Hepatocyte (in vitro differentiated cells): ENCODE measurements around the gene RCHY1. TPM values are rescaled to one million over a fixed set of nuclear protein-coding genes. Genes with fewer than 3 reads are reported as not detected.

Source experiments
- DNase-seq: peaks from one replicate; pipeline ENCODE4 v3.0.0-alpha.2; 2016; ENCODE audit warnings: low spot score
- H2AFZ ChIP-seq: fragments of 200-600 bp; sonication (generic); 2 replicates; pipeline ENCODE4 v1.6.0; 2016; ENCODE audit warnings: antibody characterized with exemption, mild to moderate bottlenecking
- H3K27ac ChIP-seq: fragments of 200-600 bp; sonication (generic); 2 replicates; pipeline ENCODE4 v1.5.1; 2016; ENCODE audit warnings: mild to moderate bottlenecking
- H3K27me3 ChIP-seq: fragments of 200-600 bp; sonication (generic); 2 replicates; pipeline ENCODE4 v1.6.1; 2016
- H3K36me3 ChIP-seq: fragments of 200-600 bp; sonication (generic); replicated peaks from 2 replicates; pipeline ENCODE4 v1.5.1; 2016; ENCODE audit warnings: low read depth; ENCODE audit not compliant: insufficient read depth
- H3K4me1 ChIP-seq: fragments of 200-600 bp; sonication (generic); 2 replicates; pipeline ENCODE4 v1.5.1; 2016; ENCODE audit warnings: mild to moderate bottlenecking, moderate library complexity; ENCODE audit not compliant: insufficient read depth
- H3K4me2 ChIP-seq: fragments of 200-600 bp; sonication (generic); 2 replicates; pipeline ENCODE4 v1.6.0; 2016
- H3K4me3 ChIP-seq: fragments of 200-600 bp; sonication (generic); 2 replicates; pipeline ENCODE4 v1.5.1; 2016; ENCODE audit warnings: mild to moderate bottlenecking
- H3K79me2 ChIP-seq: fragments of 200-600 bp; sonication (generic); 2 replicates; pipeline ENCODE4 v1.6.0; 2017; ENCODE audit warnings: mild to moderate bottlenecking
- H3K9me2 ChIP-seq: fragments of 200-600 bp; sonication (generic); replicated peaks from 2 replicates; pipeline ENCODE4 v1.6.0; 2017; ENCODE audit warnings: mild to moderate bottlenecking; ENCODE audit not compliant: insufficient read depth
- H3K9me3 ChIP-seq: fragments of 200-600 bp; sonication (generic); 2 replicates; pipeline ENCODE4 v1.5.1; 2016; ENCODE audit warnings: low read depth, mild to moderate bottlenecking
- H4K20me1 ChIP-seq: fragments of 200-600 bp; sonication (generic); 2 replicates; pipeline ENCODE4 v1.6.0; 2016; ENCODE audit warnings: mild to moderate bottlenecking; ENCODE audit not compliant: insufficient read depth, poor library complexity, severe bottlenecking
- EZH2 ChIP-seq: fragments of 200-600 bp; sonication (generic); IDR thresholded peaks from 2 replicates; pipeline ENCODE4 v1.6.1; 2016; ENCODE audit warnings: antibody characterized with exemption, mild to moderate bottlenecking, borderline replicate concordance
- EZH2phosphoT487 ChIP-seq: fragments of 200-600 bp; sonication (generic); IDR thresholded peaks from one replicate; pipeline ENCODE4 v1.6.1; 2018; ENCODE audit warnings: antibody characterized with exemption, mild to moderate bottlenecking, low read depth, moderate library complexity; ENCODE audit not compliant: unreplicated experiment, severe bottlenecking
- WGBS: methylation state at CpG from one replicate; pipeline ENCODE4 v1.1.6; 2016; ENCODE audit warnings: low lambda C conversion rate; ENCODE audit errors: missing lambda C conversion rate; 5-methylcytosine and 5-hydroxymethylcytosine counted together
- polyA plus RNA-seq: library from polyadenylated mRNA; unstranded; fragments of >200 nt; fragmentation: Nextera tagmentation; extraction: Ambion mirVana; gene quantifications from 2 replicates; pipeline ENCODE4 v1.2.1, GENCODE V29; 2016
- total RNA-seq: library from RNA; depleted of rRNA; stranded (reverse); fragments of >200 nt; gene quantifications from 2 replicates; pipeline ENCODE4 v1.2.3, GENCODE V29; 2014
- TF ChIP-seq, protein P1 (sequence below): fragments of 200-600 bp; sonication (generic); IDR thresholded peaks from 2 replicates; pipeline ENCODE4 v1.5.1; 2016; ENCODE audit warnings: antibody characterized with exemption, mild to moderate bottlenecking; ENCODE audit not compliant: poor library complexity

The RCHY1 gene
- total and polyA plus RNA-seq, 2 experiments from 2014 or later, result 29.1 to 43.3 TPM

DNA sequence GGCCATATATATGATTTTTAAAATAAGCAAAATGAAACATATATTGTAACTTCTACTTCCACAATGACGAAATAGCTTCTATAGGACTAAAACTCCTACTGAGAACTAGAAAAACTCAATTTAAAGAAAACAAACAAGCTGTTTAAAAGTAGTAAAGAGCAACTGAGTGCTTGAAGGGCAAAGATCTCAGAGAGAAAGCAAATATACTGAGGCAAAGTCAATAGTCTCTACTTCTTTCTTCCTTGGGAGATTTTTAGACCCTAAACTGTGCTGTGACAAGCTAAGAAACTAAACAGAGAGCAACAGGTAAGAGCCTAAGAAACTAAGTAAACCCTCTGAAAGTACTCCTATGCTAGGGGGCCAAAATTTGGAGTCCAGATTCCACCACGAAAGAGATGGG is 8.6 kb downstream of the RCHY1 start:
- DNase-seq, result no peak
- Histone ChIP-seq H3K79me2 (peaks cover 79% of the 10 kb centered on the region), H3K27me3 (no peaks in the 10 kb centered on the region), H3K27ac (peak overlapping the region; percentile 36), H3K4me2 (peak overlapping the region; percentile 61), H3K9me2 (no peaks in the 10 kb centered on the region), H3K4me3 (no peak overlapping the region), H3K4me1 (peaks cover 13% of the 10 kb centered on the region), H3K9me3 (no peaks in the 10 kb centered on the region), H2AFZ (no peak overlapping the region), H4K20me1 (peaks cover 3% of the 10 kb centered on the region), H3K36me3 (no peaks in the 10 kb centered on the region)
- 59% methylated on average over 2 of the region's 2 CpGs for WGBS
- TF ChIP-seq, protein P1, sequence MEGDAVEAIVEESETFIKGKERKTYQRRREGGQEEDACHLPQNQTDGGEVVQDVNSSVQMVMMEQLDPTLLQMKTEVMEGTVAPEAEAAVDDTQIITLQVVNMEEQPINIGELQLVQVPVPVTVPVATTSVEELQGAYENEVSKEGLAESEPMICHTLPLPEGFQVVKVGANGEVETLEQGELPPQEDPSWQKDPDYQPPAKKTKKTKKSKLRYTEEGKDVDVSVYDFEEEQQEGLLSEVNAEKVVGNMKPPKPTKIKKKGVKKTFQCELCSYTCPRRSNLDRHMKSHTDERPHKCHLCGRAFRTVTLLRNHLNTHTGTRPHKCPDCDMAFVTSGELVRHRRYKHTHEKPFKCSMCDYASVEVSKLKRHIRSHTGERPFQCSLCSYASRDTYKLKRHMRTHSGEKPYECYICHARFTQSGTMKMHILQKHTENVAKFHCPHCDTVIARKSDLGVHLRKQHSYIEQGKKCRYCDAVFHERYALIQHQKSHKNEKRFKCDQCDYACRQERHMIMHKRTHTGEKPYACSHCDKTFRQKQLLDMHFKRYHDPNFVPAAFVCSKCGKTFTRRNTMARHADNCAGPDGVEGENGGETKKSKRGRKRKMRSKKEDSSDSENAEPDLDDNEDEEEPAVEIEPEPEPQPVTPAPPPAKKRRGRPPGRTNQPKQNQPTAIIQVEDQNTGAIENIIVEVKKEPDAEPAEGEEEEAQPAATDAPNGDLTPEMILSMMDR, result no peak
- TF ChIP-seq EZH2phosphoT487 (no peak), EZH2 (no peak)

DNA sequence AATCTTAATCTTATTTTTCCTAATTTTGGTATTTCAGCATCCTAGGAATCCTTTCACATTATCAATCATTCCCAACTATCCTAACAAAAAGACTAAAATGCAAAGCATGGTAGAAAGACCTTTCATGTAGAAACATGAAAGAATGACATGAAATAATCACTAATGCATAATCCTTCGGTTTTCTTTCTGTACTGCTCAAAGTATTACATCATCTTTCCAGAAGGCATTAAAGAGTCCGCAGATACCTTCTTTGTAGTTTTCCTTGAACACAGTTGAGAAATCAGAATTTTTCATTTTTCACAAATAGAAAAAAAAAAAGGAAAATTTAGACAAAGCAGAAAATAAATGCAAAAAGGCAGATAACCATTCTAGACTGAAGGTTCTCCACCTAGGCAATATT is 11.5 kb downstream of the RCHY1 start:
- Histone ChIP-seq H3K27me3 (no peaks in the 10 kb centered on the region), H3K4me3 (no peak overlapping the region), H3K36me3 (no peaks in the 10 kb centered on the region), H3K79me2 (peaks cover 78% of the 10 kb centered on the region), H3K4me2 (no peak overlapping the region), H4K20me1 (peaks cover 3% of the 10 kb centered on the region), H3K9me2 (no peaks in the 10 kb centered on the region), H3K9me3 (no peaks in the 10 kb centered on the region), H3K4me1 (peaks cover 13% of the 10 kb centered on the region), H2AFZ (no peak overlapping the region), H3K27ac (no peak overlapping the region)
- TF ChIP-seq EZH2 (no peak), EZH2phosphoT487 (no peak)
- TF ChIP-seq, protein P1, result no peak
- no peak for DNase-seq
- 93% methylated on average over 2 of the region's 2 CpGs for WGBS

DNA sequence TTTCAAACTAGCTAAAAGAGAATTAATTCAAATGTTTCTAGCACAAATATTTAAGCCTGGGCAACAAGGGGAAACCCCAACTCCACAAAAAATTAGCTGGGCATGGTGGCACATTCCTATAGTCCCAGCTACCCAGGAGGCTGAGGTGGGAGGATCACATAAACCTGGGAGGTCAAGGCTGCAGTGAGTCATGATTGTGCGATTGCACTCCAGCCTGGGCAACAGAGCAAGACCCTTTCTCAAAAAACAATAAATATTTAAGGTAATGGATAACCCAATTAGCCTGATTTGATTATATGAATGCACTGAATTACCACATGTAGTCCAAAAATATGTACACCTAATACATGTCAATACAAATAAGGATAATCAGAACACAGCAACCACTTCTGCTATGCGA is 14.3 kb downstream of the RCHY1 start:
- no peak for DNase-seq
- 93% methylated on average over 2 of the region's 2 CpGs for WGBS

More for the DNA sequence above, 14.3 kb downstream of the RCHY1 start:
- Histone ChIP-seq H4K20me1 (peaks cover 3% of the 10 kb centered on the region), H3K27me3 (no peaks in the 10 kb centered on the region), H3K4me3 (no peak overlapping the region), H3K79me2 (peaks cover 77% of the 10 kb centered on the region), H3K9me2 (no peaks in the 10 kb centered on the region), H3K9me3 (no peaks in the 10 kb centered on the region), H2AFZ (no peak overlapping the region), H3K36me3 (no peaks in the 10 kb centered on the region), H3K4me2 (no peak overlapping the region), H3K4me1 (peaks cover under 1% of the 10 kb centered on the region), H3K27ac (no peak overlapping the region)
- no peak for TF ChIP-seq EZH2phosphoT487
- no peak for TF ChIP-seq EZH2
- TF ChIP-seq, protein P1, result no peak
